ENCODE data around the gene THADA.
A peak's percentile ranks its signal among the peaks of the same experiment; 100 is the strongest.

The THADA gene

DNA sequence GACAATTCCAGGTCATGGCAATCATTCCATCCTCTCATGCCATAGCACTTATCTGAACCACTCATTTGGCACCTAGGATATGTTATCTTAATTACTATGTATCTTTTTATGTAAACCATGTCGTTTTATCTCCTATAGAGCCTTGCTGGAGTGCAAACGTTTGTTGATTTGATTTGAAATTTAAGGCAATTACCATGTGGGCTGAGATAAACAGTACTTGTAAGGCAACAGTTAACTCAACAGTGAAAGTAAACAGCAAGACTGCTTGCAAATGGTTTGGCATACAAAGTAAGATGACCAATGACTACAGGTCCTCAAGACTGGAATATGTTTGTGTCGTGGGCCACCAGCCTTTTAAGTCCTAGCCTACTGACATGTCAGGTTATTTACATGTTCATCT is 235.7 kb downstream of the THADA start:
- no peaks in the 10 kb centered on the region for H3K4me1 ChIP-seq
- H3K79me2 ChIP-seq: no peaks in the 10 kb centered on the region
- no peak overlapping the region for H2AFZ ChIP-seq
- no peaks in the 10 kb centered on the region for H3K27me3 ChIP-seq (ENCODE audit: control insufficient read depth, insufficient read depth, low read length)
- H3K9me3 ChIP-seq (ENCODE audit: control insufficient read depth, low read length): no peaks in the 10 kb centered on the region
- no peak overlapping the region for H3K4me2 ChIP-seq (ENCODE audit: low read length)
- no peak overlapping the region for H3K9ac ChIP-seq
- no peak overlapping the region for H3K27ac ChIP-seq
- no peaks in the 10 kb centered on the region for H3K36me3 ChIP-seq (ENCODE audit: control insufficient read depth, insufficient read depth, low read length)
- H3K4me3 ChIP-seq (ENCODE audit: low read depth, low read length): no peak overlapping the region
- TF ChIP-seq, protein P1, sequence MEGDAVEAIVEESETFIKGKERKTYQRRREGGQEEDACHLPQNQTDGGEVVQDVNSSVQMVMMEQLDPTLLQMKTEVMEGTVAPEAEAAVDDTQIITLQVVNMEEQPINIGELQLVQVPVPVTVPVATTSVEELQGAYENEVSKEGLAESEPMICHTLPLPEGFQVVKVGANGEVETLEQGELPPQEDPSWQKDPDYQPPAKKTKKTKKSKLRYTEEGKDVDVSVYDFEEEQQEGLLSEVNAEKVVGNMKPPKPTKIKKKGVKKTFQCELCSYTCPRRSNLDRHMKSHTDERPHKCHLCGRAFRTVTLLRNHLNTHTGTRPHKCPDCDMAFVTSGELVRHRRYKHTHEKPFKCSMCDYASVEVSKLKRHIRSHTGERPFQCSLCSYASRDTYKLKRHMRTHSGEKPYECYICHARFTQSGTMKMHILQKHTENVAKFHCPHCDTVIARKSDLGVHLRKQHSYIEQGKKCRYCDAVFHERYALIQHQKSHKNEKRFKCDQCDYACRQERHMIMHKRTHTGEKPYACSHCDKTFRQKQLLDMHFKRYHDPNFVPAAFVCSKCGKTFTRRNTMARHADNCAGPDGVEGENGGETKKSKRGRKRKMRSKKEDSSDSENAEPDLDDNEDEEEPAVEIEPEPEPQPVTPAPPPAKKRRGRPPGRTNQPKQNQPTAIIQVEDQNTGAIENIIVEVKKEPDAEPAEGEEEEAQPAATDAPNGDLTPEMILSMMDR (IDR thresholded peaks at IDR 0.05): no peak

DNA sequence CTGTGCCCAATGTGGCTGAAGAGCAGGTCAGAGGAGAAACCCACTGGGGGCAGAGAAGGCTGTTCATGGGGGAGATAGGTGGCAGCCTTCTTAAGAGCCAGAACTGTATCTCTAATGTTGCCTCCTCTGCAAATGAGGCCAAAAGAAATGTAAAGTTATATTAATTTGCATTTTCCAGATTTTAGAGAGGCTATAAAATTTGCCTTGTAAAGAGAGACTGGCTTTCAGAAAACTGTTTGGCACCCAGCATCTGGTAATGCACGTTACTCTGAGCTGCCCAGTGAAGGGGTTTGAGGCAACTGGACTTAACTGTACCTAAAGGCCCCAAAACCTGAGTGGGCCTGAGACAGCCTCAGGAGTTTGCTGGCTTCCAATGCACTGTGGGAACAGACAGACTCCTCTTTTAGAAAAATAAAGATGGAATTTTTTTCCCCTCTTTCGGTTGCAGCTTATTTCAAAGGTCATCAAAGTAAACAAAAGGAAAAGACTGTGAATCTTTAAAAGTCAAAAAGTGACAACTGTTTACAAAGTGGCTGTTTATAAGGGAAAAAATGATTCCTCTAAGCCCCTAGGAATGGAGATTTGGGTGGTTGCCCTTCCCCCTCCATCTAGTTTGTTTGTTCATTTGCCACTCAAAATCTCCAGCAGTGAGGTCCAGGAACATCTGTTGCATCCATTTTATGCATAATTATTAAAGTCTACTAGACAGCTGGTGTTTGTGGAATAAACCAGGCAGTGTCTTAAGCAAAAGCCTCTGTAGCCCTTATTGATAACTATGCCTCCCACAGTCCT is 237.2 kb downstream of the THADA start:
- H2AFZ ChIP-seq: no peak overlapping the region
- H3K27ac ChIP-seq: no peak overlapping the region
- no peaks in the 10 kb centered on the region for H3K9me3 ChIP-seq (ENCODE audit: control insufficient read depth, low read length)
- H3K27me3 ChIP-seq (ENCODE audit: control insufficient read depth, insufficient read depth, low read length): no peaks in the 10 kb centered on the region
- TF ChIP-seq, protein P1 (IDR thresholded peaks at IDR 0.05): no peak
- H3K9ac ChIP-seq: no peak overlapping the region
- H3K36me3 ChIP-seq (ENCODE audit: control insufficient read depth, insufficient read depth, low read length): no peaks in the 10 kb centered on the region
- no peaks in the 10 kb centered on the region for H3K4me1 ChIP-seq
- H3K4me3 ChIP-seq (ENCODE audit: low read depth, low read length): no peak overlapping the region
- no peaks in the 10 kb centered on the region for H3K79me2 ChIP-seq
- H3K4me2 ChIP-seq (ENCODE audit: low read length): no peak overlapping the region

DNA sequence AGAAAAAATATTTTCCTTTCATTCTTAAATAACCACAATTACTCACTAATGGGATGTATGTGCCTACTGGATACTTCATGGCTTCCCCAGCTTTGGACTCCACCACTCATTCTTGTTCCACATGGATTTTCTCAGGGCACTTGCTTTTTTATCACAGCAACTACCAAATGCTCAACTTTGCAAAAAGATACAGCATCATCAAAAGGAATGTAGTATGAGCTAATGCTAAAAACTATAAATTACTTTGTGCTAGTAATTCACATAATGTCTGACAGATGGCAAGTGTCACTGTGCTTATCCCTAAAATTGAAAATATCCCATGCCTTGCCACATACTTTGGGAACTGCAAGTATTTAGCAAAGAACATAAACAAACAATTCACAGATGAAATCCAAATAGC is 239.1 kb downstream of the THADA start:
- Histone ChIP-seq H3K36me3 (ENCODE audit: control insufficient read depth, insufficient read depth, low read length) (no peaks in the 10 kb centered on the region), H3K4me2 (ENCODE audit: low read length) (no peak overlapping the region), H3K27ac (no peak overlapping the region), H3K79me2 (no peaks in the 10 kb centered on the region), H3K4me3 (ENCODE audit: low read depth, low read length) (no peak overlapping the region), H3K27me3 (ENCODE audit: control insufficient read depth, insufficient read depth, low read length) (no peaks in the 10 kb centered on the region), H2AFZ (no peak overlapping the region), H3K9ac (no peak overlapping the region), H3K4me1 (no peaks in the 10 kb centered on the region), H3K9me3 (ENCODE audit: control insufficient read depth, low read length) (no peaks in the 10 kb centered on the region)
- TF ChIP-seq, protein P1 (IDR thresholded peaks at IDR 0.05): no peak

DNA sequence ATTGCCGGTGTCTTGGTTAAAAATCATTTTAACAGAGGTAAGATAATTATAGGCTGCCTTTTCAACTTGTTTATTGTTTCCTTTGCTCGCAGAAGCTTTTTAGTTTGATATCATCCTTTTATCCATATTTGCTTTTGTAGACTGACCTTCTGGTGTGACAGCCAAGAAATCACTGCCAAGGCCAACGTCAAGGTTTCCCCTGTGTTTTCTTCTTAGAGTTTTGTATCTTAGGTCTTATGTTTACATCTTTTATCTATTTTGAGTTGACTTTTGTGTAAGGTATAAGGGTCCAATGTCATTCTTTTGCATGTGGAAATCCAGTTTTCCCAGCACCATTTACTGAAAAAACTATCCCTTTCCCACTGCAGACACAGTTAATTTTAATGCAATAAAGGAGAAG is 240.4 kb downstream of the THADA start:
- Histone ChIP-seq H3K27me3 (ENCODE audit: control insufficient read depth, insufficient read depth, low read length) (no peaks in the 10 kb centered on the region), H3K4me1 (peaks cover under 1% of the 10 kb centered on the region), H3K4me2 (ENCODE audit: low read length) (no peak overlapping the region), H3K36me3 (ENCODE audit: control insufficient read depth, insufficient read depth, low read length) (no peaks in the 10 kb centered on the region), H3K9ac (no peak overlapping the region), H3K79me2 (no peaks in the 10 kb centered on the region), H2AFZ (no peak overlapping the region), H3K27ac (no peak overlapping the region), H3K9me3 (ENCODE audit: control insufficient read depth, low read length) (no peaks in the 10 kb centered on the region), H3K4me3 (ENCODE audit: low read depth, low read length) (no peak overlapping the region)
- TF ChIP-seq, protein P1 (IDR thresholded peaks at IDR 0.05): no peak

DNA sequence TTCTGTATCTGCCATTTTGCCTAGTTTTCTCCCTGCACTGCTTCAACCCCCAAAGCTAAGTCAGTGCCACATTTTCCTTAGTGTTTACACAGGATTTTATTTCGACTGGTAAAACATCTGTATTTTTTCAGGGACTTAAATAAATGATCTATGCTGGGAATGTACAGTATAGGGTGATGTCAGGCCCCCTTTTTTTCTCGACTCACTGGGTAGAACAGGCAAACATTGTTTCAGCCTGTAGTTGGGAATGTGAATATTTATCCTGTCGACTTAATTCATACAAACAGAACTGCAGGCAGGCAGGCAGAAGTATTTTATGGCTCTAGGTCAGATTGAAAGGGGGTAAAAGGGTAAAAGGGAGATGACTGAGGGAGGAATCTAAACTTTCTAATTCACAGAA is 245.9 kb downstream of the THADA start:
- Histone ChIP-seq H3K4me2 (ENCODE audit: low read length) (peak overlapping the region; percentile 47), H3K4me3 (ENCODE audit: low read depth, low read length) (no peak overlapping the region), H3K27ac (peak overlapping the region; percentile 72), H3K27me3 (ENCODE audit: control insufficient read depth, insufficient read depth, low read length) (no peaks in the 10 kb centered on the region), H2AFZ (no peak overlapping the region), H3K4me1 (peaks cover 36% of the 10 kb centered on the region), H3K79me2 (no peaks in the 10 kb centered on the region), H3K9me3 (ENCODE audit: control insufficient read depth, low read length) (no peaks in the 10 kb centered on the region), H3K36me3 (ENCODE audit: control insufficient read depth, insufficient read depth, low read length) (no peaks in the 10 kb centered on the region), H3K9ac (no peak overlapping the region)
- TF ChIP-seq, protein P1 (IDR thresholded peaks at IDR 0.05): no peak

Data from parathyroid adenoma (tissue), 2 donors.